A673 (cell line): ENCODE results near the gene MYO5A. TPM values are rescaled to one million over a fixed set of nuclear protein-coding genes. Genes with fewer than 3 reads are reported as not detected.

Source experiments
- BruUV-seq: library from RNA; stranded (reverse); fragments of 400-500 nt; replicated peaks from 2 replicates; lab custom pipeline; 2021; lab: Mats Ljungman, UMichigan
- CTCF ChIA-PET: fragments of 300-600 bp; sonication (Branson Sonifier 250); formaldehyde crosslinking; loops from one replicate; lab custom pipeline; 2022; ENCODE audit warnings: antibody characterized with exemption; lab: Charles Lee
- POLR2A ChIA-PET: fragments of 300-600 bp; sonication (Branson Sonifier 250); formaldehyde crosslinking; loops from one replicate; lab custom pipeline; 2022; ENCODE audit warnings: antibody characterized with exemption; ENCODE audit not compliant: low non-redundant PET; lab: Charles Lee
- DNase-seq: peaks from one replicate; pipeline ENCODE4 v3.0.0-alpha.2; 2015; ENCODE audit warnings: low spot score
- H3K27ac ChIP-seq: fragments of 200-600 bp; sonication (generic); 2 replicates; pipeline ENCODE4 v1.5.1; 2016; ENCODE audit warnings: mixed run types, low read depth, mild to moderate bottlenecking, mixed read lengths, antibody characterized with exemption, low read length; ENCODE audit not compliant: poor library complexity, severe bottlenecking
- H3K27me3 ChIP-seq: fragments of 200-600 bp; sonication (generic); replicated peaks from 2 replicates; pipeline ENCODE4 v1.6.1; 2017; ENCODE audit warnings: mixed run types, low read depth, mild to moderate bottlenecking, mixed read lengths, antibody characterized with exemption, low read length; ENCODE audit not compliant: insufficient read depth, poor library complexity
- H3K36me3 ChIP-seq: fragments of 200-600 bp; sonication (generic); 2 replicates; pipeline ENCODE4 v1.6.1; 2016; ENCODE audit warnings: mixed run types, mild to moderate bottlenecking, mixed read lengths, antibody characterized with exemption, low read length; ENCODE audit not compliant: insufficient read depth, poor library complexity, severe bottlenecking
- H3K4me1 ChIP-seq: fragments of 200-600 bp; sonication (generic); 2 replicates; pipeline ENCODE4 v1.6.1; 2017; ENCODE audit warnings: mixed run types, mild to moderate bottlenecking, mixed read lengths, antibody characterized with exemption, low read length; ENCODE audit not compliant: insufficient read depth, poor library complexity, severe bottlenecking
- H3K4me3 ChIP-seq: fragments of 200-600 bp; sonication (generic); 2 replicates; pipeline ENCODE4 v1.5.1; 2016; ENCODE audit warnings: low read depth, mixed run types, mild to moderate bottlenecking, mixed read lengths, low read length; ENCODE audit not compliant: poor library complexity, severe bottlenecking
- H3K9me3 ChIP-seq: fragments of 200-600 bp; sonication (generic); 2 replicates; pipeline ENCODE4 v1.6.1; 2016; ENCODE audit warnings: mixed run types, low read depth, mild to moderate bottlenecking, mixed read lengths, antibody characterized with exemption, low read length; ENCODE audit not compliant: poor library complexity, severe bottlenecking
- EZH2 ChIP-seq: fragments of 200-600 bp; sonication (generic); IDR thresholded peaks from 2 replicates; pipeline ENCODE4 v1.6.1; 2017; ENCODE audit warnings: borderline replicate concordance, low read depth, mild to moderate bottlenecking, mixed read lengths, antibody characterized with exemption, low read length; ENCODE audit not compliant: poor library complexity, severe bottlenecking
- intact Hi-C: fragments of 100-400 bp; cut with micrococcal nuclease; formaldehyde crosslinking; loops from one replicate; pipeline ENCODE4 v1.10.0; 2022; ENCODE audit not compliant: unreplicated experiment
- total RNA-seq: library from RNA; stranded (reverse); gene quantifications from 2 replicates; pipeline ENCODE4 v1.2.3, GENCODE V29; 2021
- TF ChIP-seq, protein P1 (sequence below): fragments of 300-800, 200-600 bp; sonication (generic); conservative IDR thresholded peaks from 2 replicates; pipeline ENCODE4 v1.5.1; 2017; ENCODE audit warnings: low read depth, mild to moderate bottlenecking, antibody characterized with exemption, low read length, moderate library complexity, mixed read lengths

Gene MYO5A
- total RNA-seq, 1 experiment from 2014 or later, result 16.8 TPM

DNA sequence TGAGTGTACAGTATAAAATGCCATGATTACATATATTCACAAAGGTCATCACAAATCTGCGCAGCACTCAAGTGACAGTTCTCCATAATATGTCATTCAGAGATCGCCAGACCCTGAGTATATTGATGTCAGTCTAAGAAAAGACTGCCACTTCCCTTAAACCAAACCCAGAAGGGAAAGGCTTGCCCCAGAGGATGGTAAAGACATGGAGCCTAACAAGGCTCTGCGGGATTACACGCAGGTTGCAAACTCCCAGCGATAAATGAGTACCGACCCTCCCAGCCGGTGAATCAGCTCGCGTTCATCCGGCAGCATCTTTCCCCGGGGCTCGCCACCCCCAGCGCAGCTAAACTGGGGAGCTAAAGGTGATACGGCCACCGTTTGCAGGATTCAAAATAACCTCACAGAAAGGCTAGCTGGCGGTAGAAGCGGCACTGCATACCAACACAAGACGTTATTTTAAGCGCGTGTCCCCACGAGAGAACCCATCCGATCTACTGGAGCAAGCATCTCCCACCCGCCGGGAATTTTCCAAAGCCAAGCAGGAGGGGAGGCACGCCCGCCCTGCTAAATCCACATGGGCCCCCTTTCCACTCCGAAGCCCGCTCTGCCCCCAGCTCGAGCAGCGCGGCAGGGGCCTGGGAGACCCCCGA is 643 bp downstream of the MYO5A start:
- BruUV-seq, result no TSS peak
- Histone ChIP-seq H3K27ac (no peak overlapping the region), H3K4me1 (peaks cover 4% of the 10 kb centered on the region), H3K27me3 (peaks cover 33% of the 10 kb centered on the region), H3K9me3 (no peaks in the 10 kb centered on the region), H3K36me3 (no peaks in the 10 kb centered on the region), H3K4me3 (peak overlapping the region; percentile 67)
- no peak for TF ChIP-seq EZH2
- TF ChIP-seq, protein P1, sequence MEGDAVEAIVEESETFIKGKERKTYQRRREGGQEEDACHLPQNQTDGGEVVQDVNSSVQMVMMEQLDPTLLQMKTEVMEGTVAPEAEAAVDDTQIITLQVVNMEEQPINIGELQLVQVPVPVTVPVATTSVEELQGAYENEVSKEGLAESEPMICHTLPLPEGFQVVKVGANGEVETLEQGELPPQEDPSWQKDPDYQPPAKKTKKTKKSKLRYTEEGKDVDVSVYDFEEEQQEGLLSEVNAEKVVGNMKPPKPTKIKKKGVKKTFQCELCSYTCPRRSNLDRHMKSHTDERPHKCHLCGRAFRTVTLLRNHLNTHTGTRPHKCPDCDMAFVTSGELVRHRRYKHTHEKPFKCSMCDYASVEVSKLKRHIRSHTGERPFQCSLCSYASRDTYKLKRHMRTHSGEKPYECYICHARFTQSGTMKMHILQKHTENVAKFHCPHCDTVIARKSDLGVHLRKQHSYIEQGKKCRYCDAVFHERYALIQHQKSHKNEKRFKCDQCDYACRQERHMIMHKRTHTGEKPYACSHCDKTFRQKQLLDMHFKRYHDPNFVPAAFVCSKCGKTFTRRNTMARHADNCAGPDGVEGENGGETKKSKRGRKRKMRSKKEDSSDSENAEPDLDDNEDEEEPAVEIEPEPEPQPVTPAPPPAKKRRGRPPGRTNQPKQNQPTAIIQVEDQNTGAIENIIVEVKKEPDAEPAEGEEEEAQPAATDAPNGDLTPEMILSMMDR, result no peak
- CTCF ChIA-PET, result no interaction called here
- POLR2A ChIA-PET, result no interaction called here
- intact Hi-C loops, result loop anchor here (5.0 kb wide), 1 partner anchor 196 kb away; no protein-coding TSS in a partner anchor
- peak; percentile 29 for DNase-seq

DNA sequence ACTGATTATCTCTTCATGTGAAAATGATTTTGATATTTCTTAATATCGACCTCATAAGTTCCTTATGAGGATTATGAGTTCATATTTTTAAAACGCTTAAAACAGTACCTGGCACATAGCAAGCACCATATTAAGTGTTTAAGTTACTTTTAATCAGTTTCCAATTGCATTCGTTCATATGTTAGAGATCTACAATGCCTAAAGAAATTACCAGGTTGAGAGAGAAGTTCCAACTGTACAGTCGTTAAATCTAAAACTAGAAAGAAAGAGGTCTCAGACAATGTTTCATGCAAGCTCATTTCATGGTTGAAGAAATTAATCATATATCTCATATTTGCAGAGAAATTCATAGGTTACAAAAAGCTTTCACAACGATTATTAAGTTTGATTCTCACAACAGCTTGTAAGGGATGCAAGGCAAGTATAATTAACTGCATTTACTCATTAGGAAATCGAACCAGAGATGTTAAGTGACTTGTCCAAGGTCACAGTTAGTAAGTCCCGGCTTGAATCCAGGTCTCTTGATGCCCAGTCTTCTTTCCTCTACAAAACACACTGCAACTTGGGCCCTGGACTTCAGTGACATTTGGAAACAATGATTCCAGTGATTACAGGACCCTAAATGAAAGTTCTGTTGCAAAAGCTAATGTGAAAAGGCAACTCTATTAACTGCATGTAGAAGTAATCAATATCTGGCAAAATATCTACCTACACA is 1.3 kb downstream of the MYO5A start:
- ChIA-PET CTCF (no interaction called here), POLR2A (no interaction called here)
- no TSS peak for BruUV-seq
- no peak for DNase-seq
- no peak for TF ChIP-seq EZH2
- TF ChIP-seq, protein P1, result no peak
- Histone ChIP-seq H3K4me1 (peaks cover 4% of the 10 kb centered on the region), H3K9me3 (no peaks in the 10 kb centered on the region), H3K27ac (no peak overlapping the region), H3K27me3 (peaks cover 33% of the 10 kb centered on the region), H3K4me3 (peak overlapping the region; percentile 67), H3K36me3 (no peaks in the 10 kb centered on the region)
- intact Hi-C loops, result loop anchor here (5.0 kb wide), 1 partner anchor 195 kb away; no protein-coding TSS in a partner anchor

DNA sequence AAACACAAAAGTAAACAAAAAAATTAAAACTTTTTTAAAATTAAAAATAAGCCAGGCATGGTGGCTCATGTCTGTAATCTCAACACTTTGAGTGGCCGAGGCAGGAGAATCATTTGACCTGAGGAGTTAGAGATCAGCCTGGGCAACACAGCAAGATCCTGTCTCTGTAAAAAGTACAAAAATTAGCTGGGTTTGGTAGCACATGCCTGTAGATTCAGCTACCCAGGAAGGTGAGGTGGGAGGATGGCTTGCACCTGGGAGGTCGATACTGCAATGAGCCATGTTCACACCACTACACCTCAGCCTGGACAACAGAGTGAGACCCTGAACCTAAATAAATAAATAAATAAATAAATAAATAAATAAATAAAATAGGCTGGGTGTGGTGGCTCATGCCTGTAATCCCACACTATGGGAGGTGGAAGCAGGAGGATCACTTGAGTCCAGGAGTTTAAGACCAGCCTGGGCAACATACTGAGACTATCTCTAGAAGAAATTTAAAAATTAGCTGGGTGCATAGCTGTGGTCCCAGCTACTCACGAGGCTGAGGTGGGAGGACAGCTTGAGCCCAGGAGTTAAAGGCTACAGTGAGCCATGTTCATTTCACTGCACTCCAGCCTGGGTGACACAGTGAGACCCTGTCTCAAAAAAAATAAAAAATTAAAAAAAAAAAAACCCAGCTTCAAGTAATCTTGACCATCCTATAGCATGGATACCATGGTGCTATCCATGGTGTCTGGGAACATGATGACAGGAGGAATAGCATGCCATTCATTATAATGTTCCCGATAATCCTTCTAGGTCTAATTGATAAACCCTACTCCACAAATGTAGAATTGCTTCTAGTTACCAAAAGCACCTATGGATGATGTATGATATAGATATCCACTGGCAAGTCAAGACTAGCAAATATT is 4.2 kb downstream of the MYO5A start:
- no peaks in the 10 kb centered on the region for H3K9me3 ChIP-seq
- H3K27ac ChIP-seq, result no peak overlapping the region
- ChIA-PET CTCF (no interaction called here), POLR2A (no interaction called here)
- no TSS peak for BruUV-seq
- TF ChIP-seq, protein P1, result no peak
- no peak for TF ChIP-seq EZH2
- H3K4me3 ChIP-seq, result no peak overlapping the region
- H3K36me3 ChIP-seq, result no peaks in the 10 kb centered on the region
- intact Hi-C loops, result loop anchor here (5.0 kb wide), 1 partner anchor 192 kb away; no protein-coding TSS in a partner anchor
- peaks cover 3% of the 10 kb centered on the region for H3K4me1 ChIP-seq
- peaks cover 15% of the 10 kb centered on the region for H3K27me3 ChIP-seq
- no peak for DNase-seq
